ENCODE measurements around the gene RAB13. TPM values are rescaled to one million over a fixed set of nuclear protein-coding genes. Genes with fewer than 3 reads are reported as not detected.

The RAB13 gene
- total and polyA plus RNA-seq, 2 of the 8 experiments (the other 6 are each of a cell fraction or from before 2014, with no cell fraction given) = 70.5 to 157 TPM

DNA sequence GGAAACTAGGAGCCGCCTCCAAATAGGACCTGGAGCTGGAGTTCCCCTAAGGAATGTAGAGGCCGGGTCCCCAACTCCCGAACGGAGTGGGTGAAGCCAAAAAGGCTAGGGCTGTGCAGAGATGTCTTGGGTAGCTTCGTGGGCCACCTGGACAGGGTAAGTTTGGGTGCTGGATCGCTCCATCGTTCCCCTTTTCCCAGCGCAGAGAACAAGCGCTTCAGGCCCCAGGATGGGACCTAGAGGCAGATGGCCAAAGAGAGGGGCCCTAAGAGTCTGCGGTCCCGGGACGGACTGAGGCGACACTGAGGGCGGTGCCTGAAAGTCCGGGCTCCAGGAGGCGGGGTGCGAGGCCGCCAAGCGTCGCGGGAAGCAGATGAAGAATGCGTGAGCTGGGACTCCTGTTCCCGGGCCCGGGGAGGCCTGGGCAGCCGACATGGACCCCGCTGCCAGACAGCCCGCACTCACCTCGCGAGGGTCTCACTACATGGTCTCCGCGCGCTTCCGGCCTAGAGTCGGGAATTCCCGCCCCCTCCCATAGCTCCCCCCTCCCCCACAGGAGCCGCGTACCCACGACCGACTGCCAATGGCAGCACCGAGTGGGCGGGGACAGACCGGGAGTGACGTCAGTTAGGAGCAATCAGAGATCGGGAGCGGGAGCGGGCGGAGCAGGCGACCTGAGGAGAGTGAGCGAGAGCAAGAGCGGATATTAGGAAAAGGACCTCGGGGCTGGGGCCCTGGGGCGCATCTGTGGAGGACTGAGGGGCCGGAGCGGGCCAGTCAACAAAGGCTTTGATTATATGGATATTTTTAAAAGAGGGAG is 22.9 kb downstream of the RAB13 start, which contains the start of gene SLC39A1 (continued):
- TF ChIP-seq GTF2F1 (IDR thresholded peaks at IDR 0.05; ENCODE audit: borderline replicate concordance, low read depth, low read length) = no peak; the same call in 1 of the 2 replicates
- TF ChIP-seq KDM1A (IDR thresholded peaks at IDR 0.05; ENCODE audit: borderline replicate concordance, low read length) = no peak
- peak; percentile 75 to 88; a peak in 2 of 3 replicates for TF ChIP-seq POLR2A (IDR thresholded peaks at IDR 0.05; ENCODE audit: control extremely low read depth in 1 of 2, low read depth in 2 of 2, low read length in 2 of 2)
- TF ChIP-seq ASH2L (IDR thresholded peaks at IDR 0.05; ENCODE audit: low read length) = peak; percentile 56
- TF ChIP-seq TCF12 (IDR thresholded peaks at IDR 0.05; ENCODE audit: low read depth, low read length) = no peak
- TF ChIP-seq SIN3A (conservative IDR thresholded peaks at IDR 0.05 in 1 of 2, IDR thresholded peaks at IDR 0.05 in 1 of 2; ENCODE audit: low read depth in 1 of 2, low read length in 2 of 2) = 0 out of 4 replicates have a peak, but pooled peaks of 1 of the 2 experiments have one; percentile 24
- TF ChIP-seq MAFK (IDR thresholded peaks at IDR 0.05; ENCODE audit: low read depth, low read length) = no peak
- TF ChIP-seq NANOG (IDR thresholded peaks at IDR 0.05; ENCODE audit: insufficient read depth, low read depth, low read length, poor library complexity, severe bottlenecking) = no peak
- TF ChIP-seq CREB1 (IDR thresholded peaks at IDR 0.05) = peak; percentile 84
- TF ChIP-seq EGR1 (IDR thresholded peaks at IDR 0.05; ENCODE audit: borderline replicate concordance, low read depth, low read length) = peak; percentile 37; the same call in 1 of the 2 replicates
- TF ChIP-seq POLR2AphosphoS5 (IDR thresholded peaks at IDR 0.05; ENCODE audit: low read depth, low read length) = peak; percentile 65; the same call in 1 of the 2 replicates
- no peak for TF ChIP-seq KDM4A (IDR thresholded peaks at IDR 0.05; ENCODE audit: low read depth, low read length, severe bottlenecking)
- peak; percentile 23; the same call in 1 of the 2 replicates for TF ChIP-seq JUND (IDR thresholded peaks at IDR 0.05; ENCODE audit: low read length)
- peak; percentile 65 for TF ChIP-seq SP2 (IDR thresholded peaks at IDR 0.05; ENCODE audit: low read length)
- peak; percentile 44; the same call in 1 of the 2 replicates for TF ChIP-seq PHF8 (conservative IDR thresholded peaks at IDR 0.05; ENCODE audit: low read depth, low read length)
- peak; percentile 85 for TF ChIP-seq CHD2 (IDR thresholded peaks at IDR 0.05; ENCODE audit: low read length)
- TF ChIP-seq TEAD4 (IDR thresholded peaks at IDR 0.05; ENCODE audit: low read depth, low read length) = peak; percentile 21
- no peak for TF ChIP-seq CHD1 (IDR thresholded peaks at IDR 0.05; ENCODE audit: low read depth, low read length)

Data from H1 (cell line).